Stimulated activated CD8-positive, alpha-beta memory T cell treated with anti-CD3 and anti-CD28 coated beads, Interleukin-4, amount 100 ng/mL, for 1 hour (primary cell): ENCODE data around the gene CDKN1C.

Source experiments
- DNase-seq, 2 donors: peaks; one replicate each; pipeline ENCODE4 v3.0.0-alpha.2; 2020; ENCODE audit warnings: low read depth in 2 of 2, low spot score in 1 of 2

The CDKN1C gene

GRCh38 chr11:2890466-2891294 lies 5.1 kb upstream of the CDKN1C start:
- DNase-seq, result no peak

GRCh38 chr11:2889362-2890273 lies 4.0 kb upstream of the CDKN1C start:
- DNase-seq, result no peak

- peak; percentile 73 to 78 for DNase-seq
Measured at GRCh38 chr11:2888266-2888968, 2.8 kb upstream of the CDKN1C start.

- no peak for DNase-seq
Measured at GRCh38 chr11:2887515-2888195, 2.1 kb upstream of the CDKN1C start.

- no peak for DNase-seq
Measured at GRCh38 chr11:2886936-2887335, 1.4 kb upstream of the CDKN1C start.

- DNase-seq, result no peak
Measured at GRCh38 chr11:2886191-2886894, 768 bp upstream of the CDKN1C start.

- no peak for DNase-seq
Measured at GRCh38 chr11:2885017-2885677, 428 bp downstream of the CDKN1C start.

GRCh38 chr11:2883979-2884815 lies 1.4 kb downstream of the CDKN1C start:
- DNase-seq, result no peak

GRCh38 chr11:2883640-2883978 lies 2.0 kb downstream of the CDKN1C start:
- no peak for DNase-seq

- no peak for DNase-seq
Measured at GRCh38 chr11:2882396-2883110, 3.0 kb downstream of the CDKN1C start.

- DNase-seq, result no peak
Measured at GRCh38 chr11:2881981-2882375, 3.6 kb downstream of the CDKN1C start.

- no peak for DNase-seq
Measured at GRCh38 chr11:2881076-2881980, 4.2 kb downstream of the CDKN1C start.

- DNase-seq, result no peak
Measured at GRCh38 chr11:2880646-2881045, 4.9 kb downstream of the CDKN1C start.

- DNase-seq, result no peak
Measured at GRCh38 chr11:2878782-2879181, 6.8 kb downstream of the CDKN1C start.

- no peak for DNase-seq
Measured at GRCh38 chr11:2877474-2877873, 8.1 kb downstream of the CDKN1C start.

- no peak for DNase-seq
Measured at GRCh38 chr11:2874963-2875362, 10.6 kb downstream of the CDKN1C start.

- DNase-seq, result no peak
Measured at GRCh38 chr11:2870969-2871680, 14.4 kb downstream of the CDKN1C start.
